Mucosa of gallbladder (tissue), 1 donor: ENCODE results near the gene ATP1A3. TPM values are rescaled to one million over a fixed set of nuclear protein-coding genes. Genes with fewer than 3 reads are reported as not detected.

ENCODE experiments used
- DNase-seq: peaks from one replicate; pipeline ENCODE4 v3.0.0-alpha.2; 2020; ENCODE audit warnings: low spot score
- total RNA-seq: library from RNA; stranded (reverse); gene quantifications from one replicate; pipeline ENCODE4 v1.2.1, GENCODE V29; 2021
- donor health status: DM: no; HTN: no; CAD: no.

ATP1A3 gene
- total RNA-seq, 1 donor from 2014 or later = 0.60 TPM

DNA sequence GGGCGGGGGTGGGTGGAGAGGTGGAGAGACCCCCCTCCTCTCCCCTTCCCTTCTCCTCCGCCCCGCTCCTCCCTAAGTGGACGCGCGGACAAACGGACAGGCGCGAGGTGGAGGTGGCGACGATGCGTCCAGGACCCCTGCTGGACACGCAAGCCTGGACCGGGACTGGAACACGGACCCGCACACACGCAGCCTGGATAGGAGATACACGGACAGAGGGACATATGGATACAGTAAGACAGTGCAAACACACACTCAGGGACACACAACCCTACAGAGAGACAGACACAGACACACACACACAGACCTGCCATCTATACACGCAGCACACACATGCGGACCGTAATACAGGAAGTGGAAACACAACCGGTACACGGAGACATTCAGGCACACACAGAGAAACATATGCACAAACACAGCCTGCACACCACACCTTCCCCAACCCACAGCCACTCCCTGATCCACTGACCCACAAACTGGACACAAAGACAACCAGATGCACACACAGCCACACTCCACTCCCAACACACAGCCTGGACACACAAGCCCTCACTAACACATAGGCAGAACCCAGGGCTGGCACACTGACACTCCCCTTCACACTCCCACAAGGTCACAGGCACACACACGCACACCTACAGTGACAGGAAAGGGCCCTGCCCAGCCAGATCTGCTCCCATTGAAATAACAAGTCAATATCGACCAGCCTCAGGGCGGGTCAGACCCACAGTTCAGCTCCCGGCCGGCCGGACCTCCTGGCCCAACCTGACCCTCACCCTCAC is 65.1 kb downstream of the ATP1A3 start:
- peak; percentile 45 for DNase-seq

DNA sequence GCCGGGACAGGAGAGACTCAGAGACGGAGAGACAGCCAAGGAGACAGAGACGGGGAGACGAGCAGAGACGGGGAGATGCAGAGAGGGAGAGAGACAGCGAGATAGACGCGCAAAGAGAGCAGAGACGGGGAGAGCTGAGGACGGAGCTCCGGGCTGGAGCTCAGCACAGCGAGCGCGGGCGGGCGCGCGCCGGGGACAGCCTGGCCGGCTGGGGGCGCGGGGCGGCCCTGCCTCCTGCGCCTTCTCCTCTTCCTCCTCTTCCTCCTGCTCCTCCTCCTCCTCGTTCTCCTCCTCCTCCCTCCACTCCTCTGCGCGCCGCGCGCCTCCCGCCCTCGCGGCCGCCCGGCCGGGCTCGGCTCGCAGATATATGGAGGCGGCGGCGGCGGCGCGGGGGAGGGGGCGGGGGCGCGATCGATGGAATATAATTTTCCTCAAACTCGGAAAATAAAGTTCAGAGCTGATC is 65.8 kb downstream of the ATP1A3 start, which contains the start of gene ERFL:
Gene ERFL (minus strand): TSS at position 229 of the 463 bp plus-strand sequence. CDS start 15,530 bp downstream, outside the sequence.
- no peak for DNase-seq

DNA sequence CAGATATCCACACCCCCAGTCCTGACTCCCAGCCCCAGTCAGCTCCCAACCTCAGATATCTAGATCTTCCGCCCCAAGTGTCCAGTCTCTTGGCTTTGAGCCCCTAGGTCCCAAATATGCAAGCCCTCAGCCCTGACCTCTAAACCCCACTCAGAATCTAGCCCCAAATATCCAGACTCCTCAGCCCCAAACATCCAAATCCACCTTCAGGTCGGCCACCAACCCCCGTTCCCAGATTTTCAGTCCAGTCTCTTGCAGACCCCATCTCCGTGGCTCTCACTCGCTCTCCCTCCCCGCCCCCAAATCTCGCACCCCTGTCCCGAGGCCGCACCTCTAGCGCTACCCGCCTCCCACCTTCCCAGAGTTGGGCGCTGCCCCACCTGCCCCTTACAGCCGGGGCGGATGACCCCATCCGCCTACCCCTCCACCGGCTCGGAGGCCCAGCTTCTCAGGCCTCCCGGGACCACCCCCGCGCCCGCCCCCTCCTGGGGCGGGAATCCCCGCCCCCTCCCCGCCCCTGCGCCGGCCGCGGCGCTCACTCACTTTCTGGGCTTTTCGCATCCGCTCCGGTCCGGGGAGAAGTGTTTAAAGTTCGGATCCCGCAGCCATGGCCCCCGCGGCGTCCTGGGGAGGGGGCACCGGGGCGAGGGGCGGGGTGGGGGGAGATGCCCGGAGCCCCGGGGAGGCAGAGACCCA is 66.4 kb downstream of the ATP1A3 start:
- no peak for DNase-seq

DNA sequence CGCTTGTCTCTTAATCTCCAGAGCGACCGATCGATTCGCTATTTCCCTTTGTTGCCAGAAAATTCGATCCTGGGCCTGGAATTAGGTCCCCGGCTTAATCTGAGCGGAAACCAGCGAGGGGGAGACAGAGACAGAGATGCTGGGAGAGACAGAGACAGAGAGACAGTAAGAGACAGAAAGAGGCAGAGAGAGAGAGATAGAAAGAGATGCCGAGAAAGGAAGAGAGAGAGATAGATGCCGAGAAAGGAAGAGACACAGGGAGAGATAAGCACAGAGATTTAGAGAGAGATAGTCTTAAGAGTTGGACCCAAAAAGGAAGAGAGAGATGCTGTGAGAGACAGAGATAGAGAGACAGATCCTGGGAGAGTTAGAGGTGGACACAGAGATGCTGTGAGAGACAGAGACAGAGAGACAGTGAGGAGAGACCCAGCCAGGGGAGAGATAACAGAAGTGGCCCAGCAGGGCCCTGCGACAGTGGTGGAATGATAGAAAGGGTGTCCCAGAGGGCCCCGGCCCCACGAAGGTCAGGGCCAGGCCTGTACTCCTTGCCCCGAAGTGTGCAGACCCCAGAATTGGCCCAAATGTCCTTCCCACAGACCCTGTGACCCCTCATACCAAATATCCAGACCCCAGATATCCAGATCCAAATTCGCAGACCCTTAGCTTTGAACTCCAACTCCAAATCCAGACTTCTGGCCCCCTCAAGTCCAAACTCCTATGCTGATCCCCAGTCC is 67.1 kb downstream of the ATP1A3 start:
- DNase-seq = no peak

DNA sequence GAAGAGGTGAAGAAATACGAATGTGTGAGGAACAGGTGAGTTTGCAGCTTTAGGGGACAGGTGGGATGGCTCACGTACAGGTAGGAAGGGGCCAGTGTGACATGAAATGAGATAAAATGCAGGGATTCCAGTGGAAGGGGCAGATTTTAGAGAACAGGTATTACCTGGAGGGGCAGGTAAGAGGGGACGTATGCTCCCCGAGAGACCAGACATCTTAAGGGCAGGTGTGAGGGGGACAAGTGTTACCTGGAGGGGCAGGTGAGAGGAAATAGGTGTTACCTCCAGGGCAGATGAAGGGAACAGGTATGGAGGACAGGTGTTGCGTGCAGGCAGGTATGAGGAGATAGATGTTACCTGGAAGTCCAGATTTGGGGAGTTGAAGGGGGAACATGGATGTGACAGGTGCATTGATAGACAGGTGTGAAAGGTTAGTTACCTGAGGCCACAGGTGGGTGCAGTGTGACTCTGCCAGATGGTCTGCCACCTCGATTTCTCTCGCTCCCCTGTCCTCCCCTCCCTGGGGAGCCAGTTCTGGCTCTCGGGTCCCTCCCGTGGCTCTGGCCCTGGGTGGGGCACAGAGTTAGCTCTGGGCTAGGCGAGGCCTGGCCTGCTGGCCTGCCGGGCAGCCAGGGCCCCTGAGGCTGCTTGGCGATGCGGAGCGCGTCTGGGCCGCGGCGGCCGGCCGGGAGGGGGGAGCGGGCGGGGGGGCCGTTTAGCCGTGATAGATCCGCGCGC is 67.8 kb downstream of the ATP1A3 start:
- no peak for DNase-seq

DNA sequence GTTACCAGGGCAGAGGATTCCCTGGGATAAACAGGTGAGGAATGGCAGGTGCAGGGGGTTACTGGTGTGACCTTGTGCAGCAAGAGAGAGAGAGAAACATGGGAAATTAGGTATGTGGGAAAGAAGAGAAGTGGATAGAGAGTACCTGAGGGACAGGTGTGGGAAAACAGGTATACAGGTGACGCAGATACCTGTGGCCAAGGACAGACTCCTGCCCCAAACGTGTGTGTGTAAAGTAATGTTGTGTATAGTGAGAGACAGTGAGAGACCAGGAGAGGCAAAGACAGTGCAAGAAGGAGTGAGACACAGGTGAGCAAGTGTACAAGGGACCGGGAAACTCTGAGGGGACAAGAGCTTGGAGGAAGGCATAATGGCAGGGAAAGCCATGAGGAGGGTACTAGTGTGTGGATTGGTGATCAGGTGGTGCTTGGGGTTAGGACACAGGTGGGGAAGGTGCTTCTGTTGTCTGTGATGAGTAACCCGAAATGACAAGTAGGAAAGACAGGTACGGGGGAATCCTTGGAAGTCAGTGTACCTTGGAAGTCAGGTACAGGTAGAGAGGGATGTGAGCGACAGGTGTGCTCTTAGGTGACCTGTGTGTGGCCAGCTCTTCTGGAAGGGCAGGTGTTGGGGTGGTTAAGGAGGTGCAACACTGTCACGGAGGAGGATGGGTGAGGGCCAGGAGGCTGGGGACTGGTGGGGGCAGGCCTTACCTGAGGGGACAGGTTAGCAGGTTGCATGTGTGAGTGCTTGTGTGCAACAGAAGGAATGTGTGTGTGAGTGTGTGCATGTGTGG is 68.6 kb downstream of the ATP1A3 start:
- no peak for DNase-seq

DNA sequence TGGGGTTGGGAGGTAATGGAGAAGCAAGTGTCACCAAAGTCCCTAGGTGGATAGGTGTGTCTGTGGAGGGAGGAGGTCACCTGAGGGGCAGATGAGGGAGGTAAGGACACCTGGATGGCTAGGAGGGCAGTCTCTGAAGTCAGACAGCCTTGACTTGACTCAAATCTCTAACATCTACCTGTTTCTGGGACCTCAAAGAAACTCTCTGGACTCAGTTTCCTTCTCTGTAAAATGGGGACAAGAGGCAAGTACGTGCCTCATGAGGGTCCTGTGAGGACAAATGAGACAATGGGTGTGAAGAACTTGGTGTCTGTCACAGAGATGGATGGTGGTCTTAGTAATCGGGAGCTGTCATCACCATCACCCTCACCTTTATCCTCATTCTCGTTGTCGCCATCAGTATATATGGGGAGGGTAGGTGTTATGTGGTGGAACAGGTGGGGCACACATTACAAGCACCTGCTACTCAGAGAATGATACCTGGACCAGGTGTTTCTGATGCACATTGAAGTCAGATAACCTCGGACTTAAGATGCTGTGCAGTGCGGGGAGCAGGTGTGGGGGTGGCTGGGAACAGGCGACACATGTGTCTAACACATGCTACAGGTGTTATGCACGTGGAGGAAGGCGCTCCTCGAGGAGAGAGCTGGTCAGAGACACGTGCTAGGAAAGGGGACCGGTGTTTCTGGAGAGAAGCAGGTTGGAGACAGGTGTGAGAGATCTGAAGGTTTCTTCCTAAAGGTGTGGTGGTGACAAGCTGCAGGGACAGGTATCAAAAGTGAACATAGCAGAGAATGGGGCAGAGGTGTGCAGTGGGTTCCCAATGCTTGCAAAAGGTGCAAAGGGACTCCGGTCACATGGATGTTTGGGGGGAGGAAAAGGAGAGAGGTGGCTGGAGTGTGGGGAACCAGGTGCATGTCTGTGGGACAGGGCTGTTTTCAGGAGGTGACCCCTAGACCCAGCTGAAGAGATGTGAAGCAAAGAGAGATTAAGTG is 69.6 kb downstream of the ATP1A3 start:
- no peak for DNase-seq

DNA sequence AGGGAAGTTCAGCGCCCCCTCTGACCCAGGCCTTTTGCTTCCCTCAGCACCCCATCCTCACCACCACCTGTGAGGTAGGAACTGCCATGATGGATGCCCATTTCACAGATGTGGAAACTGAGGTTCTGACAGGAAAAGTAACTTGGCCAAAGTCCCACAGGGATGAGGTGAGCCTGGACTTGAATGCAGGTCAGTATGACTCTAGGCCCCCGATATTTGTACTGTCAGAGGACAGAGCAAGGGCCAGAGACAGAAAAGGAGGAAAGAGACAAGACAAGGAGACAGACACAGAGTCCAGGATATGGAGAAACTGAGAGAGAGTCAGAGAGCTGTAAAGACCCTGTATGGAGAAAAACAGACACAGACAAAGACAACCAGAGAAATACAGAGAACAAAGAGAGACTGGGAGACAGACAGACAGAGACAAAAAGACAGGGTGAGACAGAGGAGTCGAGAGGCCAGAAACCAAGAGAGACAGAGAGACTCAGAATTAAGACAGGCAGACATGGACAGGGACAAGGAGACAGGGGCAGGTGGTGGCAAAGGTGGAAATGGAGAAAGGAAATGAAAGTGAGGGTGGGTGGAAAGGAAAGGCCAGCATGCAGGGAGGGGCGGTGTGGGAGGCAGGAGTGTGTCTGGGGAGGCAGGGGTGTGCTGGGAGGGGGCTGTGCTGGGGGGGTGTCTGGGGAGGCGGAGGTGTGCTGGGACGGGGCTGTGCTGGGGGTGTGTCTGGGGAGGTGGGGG is 70.8 kb downstream of the ATP1A3 start:
- DNase-seq = no peak

DNA sequence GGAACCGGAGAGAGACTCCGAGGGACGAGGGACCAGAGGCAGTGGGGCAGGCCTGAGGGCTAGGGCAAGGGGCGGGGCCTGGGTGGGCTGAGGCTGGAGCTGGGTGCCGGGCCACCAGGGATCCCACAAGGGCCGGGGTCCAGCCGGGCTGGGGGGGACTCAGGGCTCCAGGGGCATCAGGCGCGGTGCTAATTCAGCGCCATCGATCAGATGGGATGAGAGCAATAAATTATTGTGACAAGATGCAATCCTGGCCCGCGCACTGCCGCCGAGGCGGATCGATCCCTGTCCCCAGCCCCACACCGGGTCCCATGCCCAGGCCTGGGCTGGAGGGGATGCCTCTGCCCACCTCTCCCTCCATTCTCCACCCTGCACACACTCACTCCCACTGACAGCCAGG is 71.4 kb downstream of the ATP1A3 start:
- no peak for DNase-seq

DNA sequence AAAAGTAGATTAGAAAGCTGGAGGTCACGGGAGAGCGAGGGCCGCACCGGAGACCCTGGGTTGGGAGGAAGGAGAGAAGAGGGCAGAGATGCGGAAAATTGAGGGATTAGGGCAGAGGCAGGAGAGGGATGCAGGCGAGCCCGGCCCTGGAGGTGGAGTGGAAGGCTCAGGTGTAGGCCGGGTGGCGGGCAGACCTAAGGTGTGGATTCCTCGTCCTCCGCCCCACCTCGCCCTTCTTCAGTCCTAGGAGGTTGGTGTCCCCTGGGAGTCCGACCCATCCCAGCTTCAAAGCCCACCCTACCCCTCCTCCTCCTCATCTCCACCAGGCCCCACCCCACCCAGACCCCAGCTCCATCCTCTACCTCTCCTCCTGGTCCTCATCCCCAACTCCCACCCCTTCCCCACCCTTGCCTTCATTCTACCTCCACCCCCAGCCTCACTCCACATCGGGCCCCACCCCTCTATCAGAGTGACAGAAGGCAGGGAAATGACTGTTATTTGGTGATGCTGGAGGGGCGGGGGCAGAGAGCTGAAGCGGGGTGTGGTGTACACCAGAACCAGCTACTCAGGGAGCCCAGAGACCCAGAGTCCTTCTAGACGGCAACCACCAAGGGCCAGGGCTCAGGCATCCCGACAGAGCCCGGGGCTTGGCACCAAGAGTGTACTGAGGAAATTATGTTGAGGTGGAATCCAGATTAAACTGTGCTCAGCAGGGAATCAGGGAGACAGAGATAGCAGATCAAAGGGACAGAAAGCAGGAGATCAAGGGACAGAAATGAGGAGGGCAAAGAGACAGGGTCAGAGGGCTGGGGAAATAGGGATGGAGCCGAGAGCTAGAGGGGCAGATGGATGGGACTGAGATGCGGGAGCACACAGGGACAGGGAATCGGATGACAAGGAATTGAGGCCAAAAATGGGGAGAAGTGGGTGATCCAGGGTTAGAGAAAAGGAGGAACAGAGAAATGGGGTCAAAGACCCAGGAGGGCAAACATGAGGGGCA is 72.2 kb downstream of the ATP1A3 start:
- DNase-seq = no peak

DNA sequence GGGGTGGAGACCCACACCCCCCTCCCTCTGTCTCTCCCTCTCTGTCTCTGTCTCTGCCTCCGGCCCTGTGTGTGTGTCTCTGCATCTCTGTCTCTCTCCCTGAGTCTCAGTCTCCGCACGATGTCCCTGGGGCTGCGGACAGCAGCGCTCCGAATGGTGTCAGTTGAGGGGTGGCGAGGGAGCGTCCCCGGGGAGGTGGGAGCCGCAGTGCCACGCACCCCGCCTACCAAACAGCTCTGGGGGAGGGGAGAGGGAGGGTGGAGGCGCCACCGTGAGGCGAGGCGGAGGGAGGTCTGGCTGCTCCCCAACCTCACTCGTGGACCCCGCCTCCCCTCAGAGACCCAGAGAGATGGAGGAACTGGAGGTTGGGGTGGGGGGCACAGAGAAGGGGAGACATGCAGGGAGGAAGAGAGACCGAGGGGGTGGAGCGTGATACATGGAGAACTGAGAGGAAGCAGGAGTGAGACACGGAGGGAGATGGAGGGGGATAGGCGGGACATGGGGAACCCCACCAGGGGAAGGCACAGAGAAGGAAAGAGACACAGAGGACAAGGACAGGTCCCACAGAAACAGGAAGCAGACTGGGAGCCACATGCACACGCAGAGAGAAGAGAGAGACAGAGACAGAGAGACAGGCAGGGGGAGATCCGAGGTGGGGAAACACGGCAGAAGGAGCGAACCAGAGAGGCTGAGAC is 73.0 kb downstream of the ATP1A3 start:
- no peak for DNase-seq

DNA sequence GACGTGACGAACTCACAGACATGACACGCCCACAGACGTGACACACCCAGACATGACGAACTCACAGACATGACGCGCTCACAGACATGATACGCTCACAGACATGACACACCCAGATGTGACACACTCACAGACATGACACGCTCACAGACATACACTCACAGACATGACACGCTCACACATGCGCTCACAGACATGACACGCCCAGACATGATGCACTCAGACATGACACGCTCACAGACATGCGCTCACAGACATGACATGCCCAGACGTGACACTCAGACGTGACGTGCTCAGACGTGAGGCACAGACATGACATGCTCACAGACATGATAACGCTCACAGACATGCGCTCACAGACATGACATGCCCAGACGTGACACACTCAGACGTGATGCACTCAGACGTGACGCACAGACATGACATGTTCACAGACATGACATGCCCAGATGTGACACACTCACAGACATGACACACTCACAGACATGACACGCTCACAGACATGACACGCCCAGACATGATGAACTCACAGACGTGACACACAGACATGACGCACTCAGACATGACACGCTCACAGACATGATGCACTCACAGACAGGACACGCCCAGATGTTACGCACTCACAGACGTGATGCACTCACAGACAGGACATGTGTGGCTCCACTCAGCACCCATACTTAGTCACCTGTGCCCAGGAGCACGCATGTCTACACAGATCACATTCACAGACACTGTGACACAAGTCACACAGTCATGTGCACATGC is 73.9 kb downstream of the ATP1A3 start:
- DNase-seq = no peak

DNA sequence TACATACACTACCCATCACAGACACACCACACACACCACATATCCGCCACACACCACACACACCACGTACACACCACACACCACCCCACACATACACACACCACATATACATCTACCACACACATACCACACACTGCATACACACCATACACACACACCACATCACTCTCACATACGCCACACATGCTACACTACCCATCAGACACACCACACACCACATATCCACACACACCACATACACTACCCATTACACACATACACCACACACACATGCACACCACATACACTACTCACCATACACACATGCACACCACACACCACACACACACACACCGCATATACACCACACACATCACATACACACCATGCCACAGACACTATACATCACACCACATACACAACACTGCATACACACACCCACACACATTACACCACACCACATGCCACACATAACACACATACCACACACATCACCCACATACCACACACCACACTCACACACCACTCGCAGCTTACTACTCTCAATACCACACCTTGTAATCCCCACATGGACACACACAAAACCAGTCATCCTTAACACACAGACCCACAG is 75.3 kb downstream of the ATP1A3 start:
- no peak for DNase-seq

DNA sequence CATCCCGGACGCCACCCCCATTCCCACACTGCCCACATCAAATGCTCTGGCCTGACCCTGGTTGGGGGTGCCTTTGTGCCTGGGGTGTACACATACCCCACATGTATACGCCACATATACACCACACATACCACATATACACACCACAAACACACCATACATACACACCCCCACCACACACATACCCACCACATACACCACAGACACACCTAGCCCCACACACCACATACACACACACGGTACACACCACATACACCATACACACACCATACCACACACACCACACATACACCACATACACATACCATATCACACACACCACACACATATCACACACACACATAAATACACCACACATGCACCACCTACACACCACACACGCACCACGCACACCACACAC is 75.9 kb downstream of the ATP1A3 start:
- DNase-seq = no peak

DNA sequence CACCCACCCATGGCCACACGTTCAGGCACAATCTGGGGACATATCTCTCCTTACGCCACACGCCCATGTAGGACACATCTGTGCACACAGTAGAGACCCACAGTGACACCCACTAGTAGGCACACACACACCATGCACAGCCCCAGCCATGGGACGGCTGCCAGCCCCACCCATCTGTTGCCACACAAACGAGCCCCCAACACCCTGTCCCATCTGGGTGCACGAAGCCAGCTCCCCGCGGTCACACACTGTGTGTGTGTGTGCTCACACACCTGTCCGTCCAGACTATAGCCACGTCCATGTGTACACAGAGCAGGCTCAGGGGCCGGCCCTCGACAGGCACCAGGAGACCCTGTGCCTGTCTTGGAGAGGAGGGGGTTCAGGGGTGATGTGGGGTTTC is 76.4 kb downstream of the ATP1A3 start:
- no peak for DNase-seq
